IPS-18c (cell line): ENCODE results near the gene ZZZ3.

Experiments used
- H3K4me3 ChIP-seq: 2 replicates; pipeline ENCODE4 v1.7.0; 2013; ENCODE audit warnings: low read depth, mild to moderate bottlenecking, low read length, moderate library complexity; ENCODE audit not compliant: insufficient read depth
- H3K9me3 ChIP-seq: one replicate; pipeline ENCODE4 v1.6.1; 2013; ENCODE audit warnings: mild to moderate bottlenecking, low read length, moderate library complexity; ENCODE audit not compliant: control insufficient read depth, insufficient read depth

The ZZZ3 gene

GRCh38 chr1:77639557-77640069, 42.8 kb downstream of the ZZZ3 start:
- H3K4me3 ChIP-seq: no peak overlapping the region
- H3K9me3 ChIP-seq: no peaks in the 10 kb centered on the region

- Histone ChIP-seq H3K9me3 (no peaks in the 10 kb centered on the region), H3K4me3 (no peak overlapping the region)
Observed at GRCh38 chr1:77639056-77639455, 43.4 kb downstream of the ZZZ3 start.

- Histone ChIP-seq H3K4me3 (no peak overlapping the region), H3K9me3 (no peaks in the 10 kb centered on the region)
Observed at GRCh38 chr1:77636864-77637263, 45.6 kb downstream of the ZZZ3 start.
